ENCODE data around the gene TGM4.

The TGM4 gene

GRCh38 chr3:44929782-44930181 lies 55.4 kb downstream of the TGM4 start:
- Histone ChIP-seq H3K36me3 (peaks cover 95% of the 10 kb centered on the region), H3K4me1 (ENCODE audit: control insufficient read depth in 1 of 2, insufficient read depth in 1 of 2, low read depth in 1 of 2, low read length in 1 of 2) (no peaks in the 10 kb centered on the region), H3K4me3 (ENCODE audit: low read depth in 1 of 2, low read length in 1 of 2) (no peak overlapping the region), H3K27me3 (no peaks in the 10 kb centered on the region), H3K27ac (no peak overlapping the region), H3K9me3 (no peaks in the 10 kb centered on the region)
- no peak for TF ChIP-seq CTCF (IDR thresholded peaks at IDR 0.05)

GRCh38 chr3:44930911-44931310 lies 56.5 kb downstream of the TGM4 start:
- Histone ChIP-seq H3K4me3 (ENCODE audit: low read depth in 1 of 2, low read length in 1 of 2) (no peak overlapping the region), H3K4me1 (ENCODE audit: control insufficient read depth in 1 of 2, insufficient read depth in 1 of 2, low read depth in 1 of 2, low read length in 1 of 2) (no peaks in the 10 kb centered on the region), H3K27ac (no peak overlapping the region), H3K27me3 (no peaks in the 10 kb centered on the region), H3K9me3 (no peaks in the 10 kb centered on the region), H3K36me3 (peaks cover 91% of the 10 kb centered on the region)
- TF ChIP-seq CTCF (IDR thresholded peaks at IDR 0.05) = no peak

- H3K9me3 ChIP-seq = no peaks in the 10 kb centered on the region
- TF ChIP-seq CTCF (IDR thresholded peaks at IDR 0.05) = no peak
- H3K4me1 ChIP-seq (ENCODE audit: control insufficient read depth in 1 of 2, insufficient read depth in 1 of 2, low read depth in 1 of 2, low read length in 1 of 2) = no peaks in the 10 kb centered on the region
- H3K36me3 ChIP-seq = peaks cover 89% of the 10 kb centered on the region
- no peaks in the 10 kb centered on the region for H3K27me3 ChIP-seq
- H3K27ac ChIP-seq = no peak overlapping the region
- no peak overlapping the region for H3K4me3 ChIP-seq (ENCODE audit: low read depth in 1 of 2, low read length in 1 of 2)
Measured at GRCh38 chr3:44931791-44932190, 57.4 kb downstream of the TGM4 start.

- Histone ChIP-seq H3K27me3 (no peaks in the 10 kb centered on the region), H3K4me3 (ENCODE audit: low read depth in 1 of 2, low read length in 1 of 2) (no peak overlapping the region), H3K36me3 (peaks cover 87% of the 10 kb centered on the region), H3K4me1 (ENCODE audit: control insufficient read depth in 1 of 2, insufficient read depth in 1 of 2, low read depth in 1 of 2, low read length in 1 of 2) (no peaks in the 10 kb centered on the region), H3K27ac (no peak overlapping the region), H3K9me3 (no peaks in the 10 kb centered on the region)
- no peak for TF ChIP-seq CTCF (IDR thresholded peaks at IDR 0.05)
Measured at GRCh38 chr3:44932271-44932670, 57.9 kb downstream of the TGM4 start.

GRCh38 chr3:44932986-44933944 lies 58.9 kb downstream of the TGM4 start:
- H3K27ac ChIP-seq = no peak overlapping the region
- no peaks in the 10 kb centered on the region for H3K4me1 ChIP-seq (ENCODE audit: control insufficient read depth in 1 of 2, insufficient read depth in 1 of 2, low read depth in 1 of 2, low read length in 1 of 2)
- no peak overlapping the region for H3K4me3 ChIP-seq (ENCODE audit: low read depth in 1 of 2, low read length in 1 of 2)
- H3K36me3 ChIP-seq = peaks cover 87% of the 10 kb centered on the region
- H3K9me3 ChIP-seq = no peaks in the 10 kb centered on the region
- TF ChIP-seq CTCF (IDR thresholded peaks at IDR 0.05) = no peak
- H3K27me3 ChIP-seq = no peaks in the 10 kb centered on the region
